GM19468 (cell line): ENCODE data around the gene MGAT2.
"Not testable (repeated sequence)": the region's sequence is repeated elsewhere in the genome, so short reads cannot be mapped to it uniquely, and the experiment has no call there.

Experiments
- ATAC-seq: cut with Tn5 transposase; IDR thresholded peaks from one replicate; pipeline ENCODE4 v1.9.1; 2021; ENCODE audit warnings: mild to moderate bottlenecking, moderate library complexity, moderate number of reproducible peaks; ENCODE audit not compliant: unreplicated experiment; ENCODE audit errors: extremely low read depth

Gene MGAT2

DNA sequence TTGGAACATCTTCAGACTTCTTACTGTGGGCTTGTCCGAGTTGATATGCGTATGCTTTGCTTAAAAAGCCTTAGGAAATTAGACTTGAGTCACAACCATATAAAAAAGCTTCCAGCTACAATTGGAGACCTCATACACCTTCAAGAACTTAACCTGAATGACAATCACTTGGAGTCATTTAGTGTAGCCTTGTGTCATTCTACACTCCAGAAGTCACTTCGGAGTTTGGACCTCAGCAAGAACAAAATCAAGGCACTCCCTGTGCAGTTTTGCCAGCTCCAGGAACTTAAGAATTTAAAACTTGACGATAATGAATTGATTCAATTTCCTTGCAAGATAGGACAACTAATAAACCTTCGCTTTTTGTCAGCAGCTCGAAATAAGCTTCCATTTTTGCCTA is 13.0 kb upstream of the MGAT2 start:
- no peak for ATAC-seq

DNA sequence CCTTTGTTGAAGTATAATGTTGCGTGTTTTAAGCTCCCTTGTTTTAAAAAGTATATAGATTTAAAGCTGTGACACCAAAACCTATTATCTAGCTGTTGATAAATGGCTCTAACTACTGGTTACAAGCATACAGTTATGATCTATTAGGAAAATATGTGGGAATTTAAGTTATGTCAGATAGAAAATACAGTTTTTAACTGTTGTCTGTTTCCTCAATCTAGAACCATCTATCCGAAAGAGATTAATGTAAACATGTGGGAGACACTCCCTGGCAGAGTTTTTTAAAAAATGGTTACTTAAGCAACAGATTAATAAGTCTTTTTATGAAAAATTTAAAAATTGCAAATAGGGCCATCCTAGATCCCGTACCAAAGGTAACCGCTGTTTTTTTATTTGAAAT is 8.3 kb upstream of the MGAT2 start:
- no peak for ATAC-seq

DNA sequence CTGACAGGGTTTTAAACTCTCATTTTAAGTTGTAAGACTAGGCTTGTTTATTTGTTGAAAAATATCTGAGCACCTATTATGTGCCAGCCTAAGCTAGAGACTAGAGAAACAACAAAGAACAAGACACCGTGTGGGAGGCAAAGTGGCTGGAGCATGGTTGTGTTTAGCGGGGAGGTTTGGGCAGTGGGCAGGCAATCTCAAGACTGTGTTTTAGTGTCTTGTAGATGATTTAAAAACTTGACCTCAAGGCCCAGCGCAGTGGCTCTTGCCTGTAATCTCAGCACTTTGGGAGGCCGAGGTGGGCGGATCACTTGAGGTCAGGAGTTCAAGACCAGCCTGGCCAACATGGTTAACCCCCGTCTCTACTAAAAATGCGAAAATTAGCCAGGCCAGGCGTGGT is 7.9 kb upstream of the MGAT2 start:
- ATAC-seq: no peak

DNA sequence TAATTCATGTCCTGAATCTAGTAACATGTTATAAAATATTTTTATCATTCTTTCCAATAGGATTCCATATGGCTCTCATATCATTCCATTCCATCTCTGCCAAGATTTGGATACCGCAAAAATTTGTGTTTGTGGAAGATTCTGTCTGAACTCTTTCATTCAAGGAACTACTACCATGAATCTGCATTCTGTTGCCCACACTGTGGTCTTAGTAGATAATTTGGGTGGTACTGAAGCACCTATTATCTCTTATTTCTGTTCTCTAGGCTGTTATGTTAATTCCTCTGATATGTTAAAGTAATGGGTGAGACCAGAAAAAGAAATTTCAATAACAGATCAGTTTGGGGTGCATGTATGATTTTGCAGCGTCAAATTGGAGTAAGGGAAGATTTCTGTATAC is 6.4 kb upstream of the MGAT2 start:
- no peak for ATAC-seq

DNA sequence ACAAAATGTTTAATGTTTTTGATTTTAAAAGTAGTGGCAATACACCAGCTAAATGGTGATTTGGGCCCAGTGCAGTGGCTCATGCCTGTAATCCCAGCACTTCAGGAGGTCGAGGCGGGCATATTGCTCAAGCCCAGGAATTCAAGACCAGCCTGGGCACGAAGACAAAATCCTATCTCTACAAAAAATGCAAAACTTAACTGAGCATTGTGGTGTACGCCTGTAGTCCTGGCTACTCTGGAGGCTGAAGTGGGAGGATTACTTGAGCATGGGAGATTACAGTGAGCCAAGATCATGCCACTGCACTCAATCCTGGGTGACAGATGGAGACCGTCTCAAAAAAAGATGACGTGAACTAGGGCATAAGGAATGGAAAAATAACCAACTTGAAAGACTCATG is 4.8 kb upstream of the MGAT2 start:
- ATAC-seq: no peak

DNA sequence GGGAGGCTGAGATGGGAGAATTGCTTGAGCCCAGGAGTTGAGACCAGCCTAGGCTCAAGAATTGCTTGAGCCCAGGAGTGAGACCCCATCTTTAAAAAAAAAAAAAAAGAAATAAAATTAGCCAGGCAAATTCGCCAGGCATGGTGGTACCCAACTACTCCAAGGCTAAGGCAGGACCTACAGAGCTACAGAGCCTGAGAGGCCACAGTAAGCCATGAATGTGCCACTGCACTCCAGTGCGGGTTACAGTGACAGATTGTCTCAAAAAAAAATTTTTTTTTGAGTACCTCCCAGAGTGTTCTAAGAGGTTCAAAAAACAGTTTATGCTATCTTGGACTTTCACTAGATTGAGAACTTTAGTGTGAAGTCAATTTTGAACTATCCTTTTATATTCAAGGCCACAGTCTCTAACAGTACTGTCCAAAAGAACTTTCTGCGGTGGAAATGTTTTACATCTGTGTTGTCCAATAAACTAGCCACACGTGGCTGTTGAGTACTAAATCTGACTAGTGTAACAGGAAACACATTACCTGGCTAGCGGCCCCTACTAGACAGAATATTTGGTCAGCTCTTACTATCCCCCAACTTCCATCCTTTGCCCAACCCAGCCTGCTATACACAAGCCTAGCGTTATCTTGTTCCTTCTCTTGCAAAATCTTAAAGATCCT is 2.6 kb upstream of the MGAT2 start:
- no peak for ATAC-seq

DNA sequence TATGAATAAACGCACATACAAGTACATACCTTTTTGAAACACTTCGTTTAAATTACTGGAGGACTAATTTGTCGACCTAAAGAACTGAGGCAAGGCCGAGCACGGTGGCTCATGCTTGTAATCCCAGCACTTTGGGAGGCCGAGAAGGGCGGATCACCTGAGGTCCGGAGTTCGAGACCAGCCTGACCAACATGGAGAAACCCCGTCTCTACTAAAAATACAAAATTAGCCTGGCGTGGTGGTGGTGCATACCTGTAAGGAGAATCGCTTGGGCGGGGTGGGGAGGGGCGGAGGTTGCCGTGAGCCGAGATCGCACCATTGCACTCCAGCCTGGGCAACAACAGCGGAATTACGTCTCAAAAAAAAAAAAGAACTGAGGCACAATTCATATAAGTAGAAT is 1.3 kb upstream of the MGAT2 start:
- not testable (repeated sequence) for ATAC-seq

DNA sequence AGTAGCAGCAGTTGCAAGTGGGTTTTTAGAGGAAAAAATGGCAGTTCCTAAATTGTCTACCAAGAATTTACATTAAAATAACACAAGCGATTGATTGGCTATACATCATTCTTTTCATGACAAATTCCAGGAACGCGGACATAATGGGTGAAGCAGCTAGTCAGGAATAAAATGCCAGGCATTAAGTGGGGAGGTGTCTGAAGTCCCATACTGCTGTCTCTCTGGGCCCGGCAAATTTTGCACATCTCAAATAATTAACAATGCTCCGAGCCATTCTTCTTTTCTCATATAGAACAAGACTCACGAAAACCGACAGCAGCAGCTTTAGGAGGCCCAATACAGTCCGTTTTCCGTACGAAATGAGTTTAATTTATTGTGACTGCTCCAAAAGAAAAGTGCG is 869 bp upstream of the MGAT2 start:
- ATAC-seq: no peak

DNA sequence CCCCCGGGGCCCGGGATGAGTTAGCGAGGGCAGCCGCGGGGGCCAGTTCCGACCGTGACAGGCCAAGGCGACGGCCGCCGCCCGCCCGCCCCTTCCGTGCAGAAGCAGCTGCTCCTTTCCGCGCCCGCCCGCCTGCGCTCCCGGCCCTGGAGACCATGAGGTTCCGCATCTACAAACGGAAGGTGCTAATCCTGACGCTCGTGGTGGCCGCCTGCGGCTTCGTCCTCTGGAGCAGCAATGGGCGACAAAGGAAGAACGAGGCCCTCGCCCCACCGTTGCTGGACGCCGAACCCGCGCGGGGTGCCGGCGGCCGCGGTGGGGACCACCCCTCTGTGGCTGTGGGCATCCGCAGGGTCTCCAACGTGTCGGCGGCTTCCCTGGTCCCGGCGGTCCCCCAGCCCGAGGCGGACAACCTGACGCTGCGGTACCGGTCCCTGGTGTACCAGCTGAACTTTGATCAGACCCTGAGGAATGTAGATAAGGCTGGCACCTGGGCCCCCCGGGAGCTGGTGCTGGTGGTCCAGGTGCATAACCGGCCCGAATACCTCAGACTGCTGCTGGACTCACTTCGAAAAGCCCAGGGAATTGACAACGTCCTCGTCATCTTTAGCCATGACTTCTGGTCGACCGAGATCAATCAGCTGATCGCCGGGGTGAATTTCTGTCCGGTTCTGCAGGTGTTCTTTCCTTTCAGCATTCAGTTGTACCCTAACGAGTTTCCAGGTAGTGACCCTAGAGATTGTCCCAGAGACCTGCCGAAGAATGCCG is 699 bp downstream of the MGAT2 start:
- peak; percentile 5 for ATAC-seq

DNA sequence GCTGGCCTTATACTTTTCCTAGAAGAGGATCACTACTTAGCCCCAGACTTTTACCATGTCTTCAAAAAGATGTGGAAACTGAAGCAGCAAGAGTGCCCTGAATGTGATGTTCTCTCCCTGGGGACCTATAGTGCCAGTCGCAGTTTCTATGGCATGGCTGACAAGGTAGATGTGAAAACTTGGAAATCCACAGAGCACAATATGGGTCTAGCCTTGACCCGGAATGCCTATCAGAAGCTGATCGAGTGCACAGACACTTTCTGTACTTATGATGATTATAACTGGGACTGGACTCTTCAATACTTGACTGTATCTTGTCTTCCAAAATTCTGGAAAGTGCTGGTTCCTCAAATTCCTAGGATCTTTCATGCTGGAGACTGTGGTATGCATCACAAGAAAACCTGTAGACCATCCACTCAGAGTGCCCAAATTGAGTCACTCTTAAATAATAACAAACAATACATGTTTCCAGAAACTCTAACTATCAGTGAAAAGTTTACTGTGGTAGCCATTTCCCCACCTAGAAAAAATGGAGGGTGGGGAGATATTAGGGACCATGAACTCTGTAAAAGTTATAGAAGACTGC is 1.5 kb downstream of the MGAT2 start:
- no peak for ATAC-seq

DNA sequence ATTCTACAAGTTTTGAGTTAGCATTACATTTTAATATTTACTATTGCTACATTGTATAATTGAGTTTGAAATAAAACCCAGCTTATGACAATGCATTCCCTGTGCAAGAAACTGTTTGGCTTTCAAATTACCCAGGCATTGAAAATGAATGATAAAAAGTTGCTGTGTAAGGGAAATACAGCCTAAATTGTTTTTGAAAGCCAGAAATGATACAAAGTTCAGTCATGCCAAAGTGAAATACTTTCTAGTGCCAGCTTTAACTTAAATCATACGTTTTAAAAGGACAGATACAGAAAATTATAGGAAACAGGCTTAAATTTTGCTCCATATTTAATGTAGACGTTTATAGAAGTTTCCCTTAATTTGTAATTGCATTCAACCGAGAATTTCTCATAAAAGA is 2.8 kb downstream of the MGAT2 start:
- ATAC-seq: no peak

DNA sequence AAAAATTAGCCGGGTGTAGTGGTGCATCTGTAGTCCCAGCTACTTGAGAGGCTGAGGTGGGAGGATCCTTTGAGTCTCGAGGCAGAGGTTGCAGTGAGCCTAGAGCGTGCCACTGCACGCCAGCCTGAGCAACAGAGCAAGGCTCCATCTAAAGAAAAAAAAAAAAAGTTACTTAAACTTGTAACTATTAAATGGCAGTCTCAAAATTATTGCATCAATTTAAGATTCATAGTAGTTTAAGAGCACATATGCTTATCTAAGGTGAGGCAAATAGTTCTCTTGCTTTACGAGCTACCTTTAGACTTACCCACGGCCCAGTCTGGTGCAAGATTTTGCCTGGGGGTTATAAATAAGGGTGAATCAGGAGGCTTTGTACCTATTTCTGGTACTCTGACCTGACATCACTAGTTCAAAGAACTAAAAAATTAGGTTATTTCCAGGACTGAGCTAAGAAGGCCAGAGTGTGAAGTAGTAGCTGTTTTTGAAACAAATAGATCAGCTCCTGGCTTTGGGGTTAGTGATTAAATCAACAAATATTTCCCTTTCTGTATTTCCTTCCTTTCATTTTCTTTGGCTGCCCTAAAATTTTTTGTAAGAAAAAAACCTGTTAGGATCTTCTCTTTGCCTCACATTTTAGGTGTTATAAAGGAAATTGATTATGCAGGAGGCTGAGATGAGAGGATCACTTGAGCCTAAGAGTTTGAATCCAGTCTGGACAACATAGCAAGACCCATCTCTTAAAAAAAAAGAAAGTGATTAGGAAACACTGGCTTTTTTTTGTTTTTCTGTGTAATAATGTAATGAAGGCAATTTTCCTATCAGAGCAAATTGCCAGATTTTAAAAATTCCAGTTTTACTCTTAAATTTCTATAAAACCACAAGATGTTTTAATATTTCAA is 3.6 kb downstream of the MGAT2 start:
- no peak for ATAC-seq

DNA sequence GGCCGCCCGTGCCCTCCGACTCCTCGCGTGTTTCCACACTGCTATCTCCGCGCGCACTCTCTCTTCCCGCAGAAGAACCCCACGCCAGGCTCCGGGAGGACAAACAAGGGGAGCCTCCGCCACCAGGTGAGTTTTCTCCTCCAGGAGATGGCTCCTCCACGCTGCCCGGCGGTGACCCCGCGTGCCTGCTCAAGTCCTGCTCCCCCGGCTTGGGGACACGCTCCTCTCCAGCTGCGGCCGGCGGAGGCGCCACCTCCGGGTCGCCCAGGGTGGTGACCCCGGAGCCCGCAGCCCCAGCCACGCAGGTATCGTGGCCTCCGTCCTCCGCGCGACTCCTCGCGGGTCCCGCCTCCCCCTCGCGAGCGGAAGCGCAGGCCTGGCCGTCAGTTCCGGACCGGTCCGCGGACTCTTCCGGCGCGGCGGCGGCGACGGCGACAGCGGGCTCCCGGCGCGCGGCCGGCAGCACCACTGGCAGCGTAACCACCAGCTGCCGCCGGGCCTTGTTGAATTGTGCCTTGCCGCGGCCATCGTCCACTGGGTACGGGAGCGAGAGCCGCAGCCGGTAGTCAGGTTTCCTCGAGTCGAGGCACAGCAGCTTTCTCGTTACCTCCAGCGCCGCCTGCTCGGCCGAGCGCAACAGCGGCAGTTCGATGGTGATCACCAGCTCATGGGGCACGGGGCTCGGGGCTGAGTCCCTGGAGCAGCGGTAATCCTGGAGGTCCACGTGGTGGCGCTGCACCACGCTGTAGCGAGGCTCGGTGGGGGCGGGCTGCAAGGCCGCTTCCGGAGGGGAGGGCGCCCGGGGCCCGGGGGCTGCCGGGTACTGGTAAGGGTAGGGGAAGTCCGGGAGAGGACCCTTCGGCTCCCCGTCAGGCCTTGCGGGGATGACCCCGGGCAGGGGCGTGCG is 13.3 kb downstream of the MGAT2 start:
- peak; percentile 71 for ATAC-seq

DNA sequence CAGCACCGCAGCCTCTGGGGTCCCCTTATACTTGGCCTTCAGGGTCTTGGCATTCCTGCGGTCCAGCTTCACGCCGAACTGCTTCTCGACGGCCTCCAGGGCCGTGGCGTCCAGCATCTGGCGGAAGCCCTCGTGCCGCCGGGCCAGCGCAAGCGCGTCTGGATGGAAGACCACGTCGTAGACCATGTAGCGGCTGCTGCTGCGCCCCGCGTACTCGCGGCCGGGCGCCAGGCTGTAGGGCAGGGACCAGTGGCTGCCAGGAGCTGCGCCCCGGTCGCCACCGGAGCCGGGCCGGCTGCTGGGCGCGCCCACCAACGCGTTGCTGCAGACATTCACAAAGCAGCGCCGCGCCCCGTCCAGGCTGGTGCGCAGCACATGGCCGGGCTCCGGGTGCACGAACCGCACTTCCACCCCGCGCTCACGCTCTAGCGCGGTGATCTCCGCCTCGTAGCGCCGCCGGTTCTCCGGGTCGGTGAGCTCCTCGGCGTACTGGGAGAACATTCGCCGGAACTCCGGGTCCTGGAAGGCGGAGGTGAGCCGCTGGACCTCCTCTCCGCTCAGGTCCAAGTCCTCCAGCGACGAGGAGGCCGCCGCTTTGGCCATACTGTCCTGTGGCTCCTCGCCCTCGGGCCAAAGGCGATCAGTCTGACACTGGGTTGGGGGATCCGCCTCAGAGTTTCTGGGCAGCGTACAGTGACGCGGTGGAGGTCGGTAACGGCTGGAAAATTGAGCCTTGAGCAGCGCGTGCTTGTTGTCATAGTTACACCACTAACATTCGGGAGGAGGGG is 14.1 kb downstream of the MGAT2 start, which contains the start of gene DNAAF2:
TSS of gene DNAAF2 (minus strand) at position 698 of the 788 bp plus-strand sequence. CDS start at position 603, 95 bp downstream.
- peak; percentile 6 for ATAC-seq

DNA sequence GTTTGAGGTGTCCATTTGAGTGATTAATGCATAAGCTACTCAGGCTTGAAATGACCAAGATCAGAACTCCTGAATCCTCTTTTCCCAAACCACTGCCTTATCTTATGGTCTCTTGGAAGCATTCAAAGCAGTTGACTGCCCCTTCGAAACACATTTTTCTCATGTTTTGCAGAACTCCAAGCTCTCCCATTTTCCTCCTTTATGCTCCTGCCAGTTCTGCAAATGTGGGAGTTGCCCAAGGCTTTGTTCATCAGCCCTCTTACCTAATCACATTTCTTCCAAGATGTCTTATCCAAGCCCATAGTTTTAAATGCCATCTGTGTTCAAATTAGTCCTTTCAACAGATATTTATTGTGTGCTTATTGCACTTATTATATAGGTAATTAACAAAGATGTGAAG is 16.3 kb downstream of the MGAT2 start:
- ATAC-seq: no peak

DNA sequence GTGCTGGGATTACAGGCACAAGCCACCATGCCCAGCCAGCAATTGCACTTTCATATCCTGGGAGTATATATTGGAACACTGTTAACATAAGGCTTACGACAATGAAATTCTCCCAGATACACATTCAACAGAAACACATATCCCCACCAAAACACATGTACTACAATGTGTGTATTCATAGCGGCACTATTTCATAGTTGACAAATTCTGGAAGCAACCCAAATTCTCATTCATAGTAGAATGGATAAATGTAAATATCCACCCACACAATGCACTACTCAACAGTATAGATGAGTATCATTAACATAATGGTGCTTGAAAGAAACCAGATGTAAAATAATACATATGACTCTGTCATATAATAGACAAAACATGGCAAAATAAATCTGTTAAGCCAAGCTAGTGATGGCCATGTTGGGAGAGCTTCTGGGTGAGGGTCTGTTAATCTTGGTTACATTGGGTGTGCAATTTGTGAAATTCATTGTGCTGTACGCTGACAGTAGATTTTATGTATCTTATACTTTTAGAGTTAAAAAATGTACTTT is 17.0 kb downstream of the MGAT2 start:
- no peak for ATAC-seq

DNA sequence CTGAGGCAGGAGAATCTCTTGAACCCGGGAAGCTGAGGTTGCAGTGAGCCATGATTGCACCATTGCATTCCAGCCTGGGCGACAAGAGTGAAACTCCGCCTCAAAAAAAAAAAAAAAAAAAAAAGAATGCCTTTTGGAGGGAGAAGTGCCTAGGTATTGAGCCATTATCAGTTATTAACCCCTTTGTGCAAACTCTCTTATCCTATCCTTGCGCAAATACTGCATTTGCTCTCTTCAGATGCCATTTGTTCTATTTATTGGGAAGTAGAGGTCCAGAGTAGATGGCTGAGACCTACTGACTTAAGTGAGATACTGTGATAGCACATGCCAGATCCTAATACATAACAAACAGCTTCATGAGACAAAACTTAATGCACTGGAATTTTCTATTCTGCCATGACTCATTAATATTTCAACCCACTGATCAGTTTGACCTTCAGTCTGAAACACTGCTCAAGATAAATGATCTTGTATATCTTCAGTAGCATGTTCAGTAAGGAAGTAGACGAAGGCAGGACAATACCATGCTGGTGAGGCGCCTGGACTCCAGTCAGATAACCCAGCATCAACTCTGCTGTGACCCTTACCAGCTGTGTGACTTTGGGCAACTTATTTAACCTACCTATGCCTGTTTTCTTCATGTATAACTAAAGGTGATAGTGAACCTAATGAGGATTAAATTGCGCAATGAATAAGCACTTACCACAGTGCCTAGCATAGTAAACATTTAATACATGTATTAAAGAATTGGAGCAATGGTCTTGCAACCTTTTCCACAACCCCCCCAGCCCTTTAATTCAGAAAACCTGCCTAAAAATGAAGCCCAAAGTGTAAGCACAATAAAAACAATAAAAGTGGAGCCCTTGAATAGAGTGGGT is 20.2 kb downstream of the MGAT2 start:
- ATAC-seq: no peak
